Fibroblast of the aortic adventitia (primary cell): ENCODE results near the gene CAMTA1. TPM values are rescaled to one million over a fixed set of nuclear protein-coding genes. Genes with fewer than 3 reads are reported as not detected.
"Not testable (repeated sequence)": the region's sequence is repeated elsewhere in the genome, so short reads cannot be mapped to it uniquely, and the experiment has no call there.

Experiments used
- DNase-seq: peaks from one replicate; pipeline ENCODE4 v3.0.0-alpha.2; 2010; ENCODE audit warnings: low read depth
- H3K4me3 ChIP-seq: 2 replicates; pipeline ENCODE4 v1.5.1; 2011; ENCODE audit warnings: low read depth, mild to moderate bottlenecking, control low read depth, low read length, moderate library complexity
- total RNA-seq: library from RNA; depleted of rRNA; stranded (reverse); fragments of >200 nt; gene quantifications from 2 replicates; pipeline ENCODE4 v1.2.3, GENCODE V29; 2012; ENCODE audit warnings: low replicate concordance
- TF ChIP-seq, protein P1 (sequence below): IDR thresholded peaks from 2 replicates; pipeline ENCODE4 v1.5.1; 2011; ENCODE audit warnings: mild to moderate bottlenecking, low read length, control low read depth, inconsistent platforms; ENCODE audit not compliant: insufficient read depth

Gene CAMTA1
- total RNA-seq, 1 donor, result 91.9 TPM

DNA sequence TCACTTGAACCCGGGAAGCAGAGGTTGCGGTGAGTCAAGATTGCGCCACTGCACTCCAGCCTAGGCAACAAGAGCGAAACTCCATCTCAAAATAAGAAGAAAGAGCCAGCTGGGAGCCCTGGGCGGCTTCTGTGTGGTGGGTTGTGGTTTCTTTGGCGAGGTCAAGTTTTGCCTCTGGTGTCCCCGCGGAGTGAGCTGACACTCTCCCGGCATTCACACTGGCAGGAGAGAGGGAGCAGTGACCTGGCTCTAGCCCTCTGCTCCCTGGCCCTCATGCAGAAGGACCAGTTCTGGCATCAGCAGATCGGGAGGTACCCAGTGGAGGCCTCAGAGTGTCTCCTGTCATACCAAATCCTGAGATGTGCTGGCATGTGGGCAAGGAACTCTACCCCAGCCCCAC, 904.8 kb downstream of the CAMTA1 start:
- TF ChIP-seq, protein P1, sequence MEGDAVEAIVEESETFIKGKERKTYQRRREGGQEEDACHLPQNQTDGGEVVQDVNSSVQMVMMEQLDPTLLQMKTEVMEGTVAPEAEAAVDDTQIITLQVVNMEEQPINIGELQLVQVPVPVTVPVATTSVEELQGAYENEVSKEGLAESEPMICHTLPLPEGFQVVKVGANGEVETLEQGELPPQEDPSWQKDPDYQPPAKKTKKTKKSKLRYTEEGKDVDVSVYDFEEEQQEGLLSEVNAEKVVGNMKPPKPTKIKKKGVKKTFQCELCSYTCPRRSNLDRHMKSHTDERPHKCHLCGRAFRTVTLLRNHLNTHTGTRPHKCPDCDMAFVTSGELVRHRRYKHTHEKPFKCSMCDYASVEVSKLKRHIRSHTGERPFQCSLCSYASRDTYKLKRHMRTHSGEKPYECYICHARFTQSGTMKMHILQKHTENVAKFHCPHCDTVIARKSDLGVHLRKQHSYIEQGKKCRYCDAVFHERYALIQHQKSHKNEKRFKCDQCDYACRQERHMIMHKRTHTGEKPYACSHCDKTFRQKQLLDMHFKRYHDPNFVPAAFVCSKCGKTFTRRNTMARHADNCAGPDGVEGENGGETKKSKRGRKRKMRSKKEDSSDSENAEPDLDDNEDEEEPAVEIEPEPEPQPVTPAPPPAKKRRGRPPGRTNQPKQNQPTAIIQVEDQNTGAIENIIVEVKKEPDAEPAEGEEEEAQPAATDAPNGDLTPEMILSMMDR, result no peak
- DNase-seq, result no peak
- H3K4me3 ChIP-seq, result no peak overlapping the region

DNA sequence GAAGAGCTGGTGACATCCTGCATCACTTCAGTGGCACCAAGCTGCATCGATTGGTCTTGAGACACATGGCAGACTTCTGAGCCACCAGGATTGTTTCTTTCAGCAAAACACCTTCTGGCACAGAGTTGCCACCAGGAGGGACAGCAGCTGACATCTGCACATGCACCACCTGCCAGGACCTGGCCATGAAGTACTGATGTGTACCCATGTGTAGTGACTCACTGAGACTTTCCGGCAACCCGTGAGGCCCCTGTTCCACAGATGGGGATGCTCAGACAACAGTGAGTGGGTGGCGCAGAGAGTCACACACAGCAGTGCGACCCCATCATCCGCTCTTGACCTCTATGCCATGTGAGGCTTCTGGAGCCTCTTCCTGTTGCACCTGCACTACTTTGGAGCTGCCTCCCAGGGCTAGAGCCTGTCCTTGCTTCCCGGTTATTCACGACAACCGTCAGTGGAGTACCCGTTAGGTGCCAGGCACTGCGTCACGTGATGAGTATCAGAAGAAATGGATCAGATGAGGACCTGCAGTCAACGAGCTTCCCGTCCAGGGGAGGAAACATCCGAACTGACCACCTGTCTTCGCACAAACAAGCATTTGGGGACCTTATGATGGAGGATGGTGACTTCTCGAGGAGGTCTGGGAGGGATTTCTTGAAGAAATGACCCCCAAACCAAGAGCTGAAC, 905.4 kb downstream of the CAMTA1 start:
- no peak for DNase-seq
- TF ChIP-seq, protein P1, result no peak
- H3K4me3 ChIP-seq, result no peak overlapping the region

DNA sequence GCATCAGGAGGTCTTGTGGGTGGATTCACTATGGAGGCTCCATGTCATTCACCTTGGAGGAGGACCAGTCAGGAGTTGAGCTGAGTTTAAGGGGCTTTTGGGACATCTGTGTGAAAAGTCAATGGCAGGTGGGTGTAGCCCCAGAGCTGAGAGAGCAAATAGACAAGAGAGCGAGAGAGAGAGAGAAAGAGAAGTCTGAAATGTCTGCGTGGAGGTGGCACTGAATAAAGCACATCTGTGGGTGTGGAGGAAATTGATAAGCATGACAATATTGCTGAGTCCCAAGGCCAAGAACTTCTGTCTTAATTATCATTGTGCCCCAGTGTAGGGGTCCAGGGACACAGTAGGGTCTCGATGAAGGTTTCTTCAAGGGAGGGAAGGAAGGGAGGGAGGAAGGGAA, 906.3 kb downstream of the CAMTA1 start:
- DNase-seq, result no peak
- TF ChIP-seq, protein P1, result no peak
- no peak overlapping the region for H3K4me3 ChIP-seq

DNA sequence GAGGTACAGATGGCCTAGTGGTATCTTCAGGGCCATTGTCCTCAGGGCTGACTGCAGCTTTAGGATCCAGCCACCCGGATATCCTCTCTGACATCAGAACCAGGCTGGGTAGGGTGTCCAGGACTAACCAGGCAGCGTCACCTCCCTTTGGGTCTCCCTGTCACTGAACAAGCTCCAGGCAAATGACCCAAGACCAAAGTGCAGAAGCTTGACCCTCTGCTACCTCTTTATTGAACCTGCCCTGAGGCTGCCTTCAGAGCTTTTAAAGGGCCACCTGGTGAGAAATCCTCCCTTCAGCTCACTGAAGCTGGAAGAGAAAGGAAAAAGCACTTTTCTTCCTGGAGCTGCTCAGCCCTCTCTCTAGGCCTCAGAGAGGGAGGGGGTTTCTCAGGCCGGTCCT, 906.8 kb downstream of the CAMTA1 start:
- TF ChIP-seq, protein P1, result no peak
- no peak for DNase-seq

DNA sequence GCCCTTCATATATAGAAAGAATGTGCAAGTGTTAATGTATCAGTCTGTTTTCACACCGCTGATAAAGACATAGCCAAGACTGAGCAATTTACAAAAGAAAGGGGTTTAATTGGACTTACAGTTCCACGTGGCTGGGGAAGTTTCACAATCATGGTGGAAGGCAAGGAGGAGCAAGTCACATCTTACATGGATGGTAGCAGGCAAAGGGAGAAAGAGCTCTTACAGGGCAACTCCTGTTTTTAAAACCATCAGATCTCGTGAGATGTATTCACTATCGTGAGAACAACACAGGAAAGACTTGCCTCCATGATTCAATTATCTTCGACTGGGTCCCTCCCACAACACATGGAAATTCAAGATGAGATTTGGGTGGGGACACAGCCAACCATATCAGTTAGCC, 907.8 kb downstream of the CAMTA1 start:
- H3K4me3 ChIP-seq, DNase-seq: not testable (repeated sequence)

More for the DNA sequence above, 906.8 kb downstream of the CAMTA1 start:
- no peak overlapping the region for H3K4me3 ChIP-seq

DNA sequence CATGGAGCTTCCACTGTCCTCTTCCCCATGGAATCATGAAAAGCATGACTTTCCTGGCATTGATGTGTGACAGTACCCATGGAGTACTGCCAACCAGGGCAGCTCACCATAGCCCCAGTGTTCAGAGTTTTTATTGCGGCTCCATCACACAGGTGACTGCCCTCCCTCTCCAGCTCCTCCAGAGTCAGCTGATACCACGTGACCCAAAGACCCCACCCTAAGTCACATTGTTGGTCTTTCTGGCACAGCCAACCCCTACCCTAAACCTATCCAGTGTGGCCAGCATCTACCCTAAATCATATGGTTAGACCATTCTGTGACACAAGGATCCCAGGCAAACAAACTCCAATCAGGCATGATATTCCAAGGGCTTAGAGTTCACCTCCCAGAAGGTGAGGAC, 908.4 kb downstream of the CAMTA1 start:
- TF ChIP-seq, protein P1, result no peak
- DNase-seq, result no peak
- H3K4me3 ChIP-seq, result no peak overlapping the region

DNA sequence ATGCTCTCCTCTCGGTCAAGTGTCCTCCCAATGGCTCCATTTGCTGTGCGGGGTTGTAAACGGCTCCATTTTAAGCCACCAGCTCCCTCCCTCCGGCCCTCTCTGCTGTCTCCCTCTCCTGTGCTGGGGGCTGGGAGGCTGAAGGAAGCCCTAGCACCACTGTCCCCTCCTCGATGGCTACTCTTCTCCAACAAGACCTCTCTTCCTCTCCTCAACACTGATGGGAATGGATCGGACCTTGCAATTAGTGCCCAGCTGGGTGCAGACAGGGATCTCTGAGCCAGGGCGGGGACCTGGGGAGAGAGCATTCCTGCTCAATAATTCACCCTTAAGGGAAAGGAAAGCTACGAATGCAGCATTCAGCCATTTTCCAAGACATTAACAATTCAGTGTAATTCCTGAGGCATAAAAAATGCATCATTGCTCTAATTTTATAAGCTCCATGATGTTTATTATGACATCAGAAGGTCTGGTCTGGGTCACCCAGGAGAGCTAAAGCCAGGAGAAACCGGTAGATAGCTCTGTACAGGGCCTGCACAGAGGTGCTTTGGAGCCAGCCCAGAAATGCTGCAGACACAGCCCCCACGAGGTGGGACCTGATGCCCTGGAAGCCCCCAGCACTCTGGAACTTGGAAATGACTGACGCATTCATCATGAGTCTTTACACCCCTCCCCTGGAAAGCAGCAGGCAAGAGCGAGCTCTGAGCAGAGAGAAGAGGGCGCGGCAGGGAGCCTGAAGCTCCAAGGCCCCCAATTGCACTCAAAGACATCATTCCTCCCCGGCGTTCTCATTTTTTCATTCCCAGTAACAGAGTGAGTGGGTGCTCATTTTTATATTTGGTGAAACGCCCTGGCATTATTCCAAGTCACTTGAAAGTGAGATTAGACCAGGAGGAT, 909.6 kb downstream of the CAMTA1 start:
- TF ChIP-seq, protein P1, result no peak
- H3K4me3 ChIP-seq, result no peak overlapping the region
- no peak for DNase-seq
